HG02981 (cell line): ENCODE results near the gene PDE7B.
"Not testable (repeated sequence)": the region's sequence is repeated elsewhere in the genome, so short reads cannot be mapped to it uniquely, and the experiment has no call there.

ENCODE experiments used
- ATAC-seq: cut with Tn5 transposase; IDR thresholded peaks from one replicate; pipeline ENCODE4 v1.9.1; 2021; ENCODE audit warnings: mild to moderate bottlenecking, moderate library complexity; ENCODE audit not compliant: unreplicated experiment

The PDE7B gene

DNA sequence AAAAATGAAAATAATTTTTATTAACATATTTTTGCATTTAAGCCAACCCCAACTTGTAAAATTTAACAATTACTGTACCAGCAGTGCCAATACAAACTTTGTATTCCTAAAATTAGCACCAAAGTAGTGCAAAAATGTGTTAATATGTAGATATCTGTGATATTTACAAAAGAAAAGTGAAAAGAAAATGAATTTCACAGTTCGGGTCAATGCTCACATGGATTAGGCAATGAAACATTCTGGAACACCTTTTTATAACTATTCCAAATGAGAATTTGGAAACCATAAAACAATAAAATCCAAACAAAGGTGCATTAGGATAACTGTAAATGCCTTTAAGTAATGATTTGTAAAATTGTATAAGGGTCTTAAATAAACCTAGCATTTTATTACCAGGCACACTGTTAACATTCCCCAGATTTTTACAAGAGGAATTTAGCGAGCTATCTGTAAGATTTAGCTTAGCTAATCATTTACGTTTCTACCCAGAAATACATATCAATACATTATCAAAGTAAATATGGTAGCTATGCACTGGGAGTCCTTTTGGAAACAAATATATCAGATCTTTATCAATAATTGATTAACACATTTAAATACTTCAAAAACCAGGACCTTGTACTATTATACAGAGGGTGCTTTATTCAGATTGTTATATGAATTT lies 286.4 kb downstream of the PDE7B start:
- ATAC-seq = no peak

- not testable (repeated sequence) for ATAC-seq
Measured at GRCh38 chr6:136139111-136139510, 287.6 kb downstream of the PDE7B start.

DNA sequence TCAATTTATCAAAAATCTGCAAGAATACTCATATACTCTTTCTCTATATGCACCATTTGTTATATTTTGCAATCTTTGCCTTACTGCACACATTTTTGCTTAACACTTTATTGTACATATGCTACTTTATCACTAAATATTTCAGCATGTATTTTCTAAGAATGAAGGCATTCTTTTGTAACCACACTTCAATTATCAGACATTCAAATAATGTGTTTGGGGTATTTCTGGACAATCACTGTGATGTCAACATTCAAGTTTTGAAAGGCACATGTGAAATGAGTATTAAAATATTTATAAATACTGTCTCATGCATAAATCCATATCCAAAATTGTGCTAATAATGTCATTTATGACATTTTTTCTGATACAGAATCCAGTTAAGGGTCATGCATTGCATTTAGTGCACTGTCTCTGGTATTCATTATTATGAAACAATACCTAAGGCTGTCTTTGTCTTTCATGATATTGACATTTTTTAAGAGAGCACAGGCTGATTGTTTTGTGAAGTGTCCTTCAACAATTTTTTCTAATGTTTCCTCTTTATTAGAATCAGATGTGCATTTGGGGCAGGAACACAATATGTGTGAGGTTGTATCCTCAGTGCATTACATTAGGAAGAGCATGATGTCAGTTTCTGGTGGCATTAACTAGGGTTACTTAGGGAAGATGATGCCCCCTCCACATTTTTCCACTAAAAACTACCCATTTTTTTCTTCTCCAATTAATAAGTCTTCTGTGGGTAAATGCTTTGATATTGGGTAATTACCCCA lies 292.9 kb downstream of the PDE7B start:
- no peak for ATAC-seq

DNA sequence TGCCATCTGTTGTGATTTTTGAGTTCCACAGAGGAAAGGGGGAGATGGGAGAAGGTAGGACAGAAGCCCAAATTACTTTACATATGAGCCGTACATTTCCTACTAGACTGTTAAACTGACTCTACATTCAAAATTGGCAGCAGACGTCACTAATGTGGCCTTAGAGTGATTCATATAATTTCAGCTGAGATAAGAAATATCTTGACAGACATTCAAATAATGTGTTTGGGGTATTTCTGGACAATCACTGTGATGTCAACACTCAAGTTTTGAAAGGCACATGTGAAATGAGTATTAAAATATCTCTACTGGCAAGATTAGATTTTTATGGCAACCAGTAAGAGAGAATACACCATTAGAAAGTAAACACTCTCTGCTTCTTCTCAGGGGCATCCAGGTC lies 294.6 kb downstream of the PDE7B start:
- no peak for ATAC-seq

DNA sequence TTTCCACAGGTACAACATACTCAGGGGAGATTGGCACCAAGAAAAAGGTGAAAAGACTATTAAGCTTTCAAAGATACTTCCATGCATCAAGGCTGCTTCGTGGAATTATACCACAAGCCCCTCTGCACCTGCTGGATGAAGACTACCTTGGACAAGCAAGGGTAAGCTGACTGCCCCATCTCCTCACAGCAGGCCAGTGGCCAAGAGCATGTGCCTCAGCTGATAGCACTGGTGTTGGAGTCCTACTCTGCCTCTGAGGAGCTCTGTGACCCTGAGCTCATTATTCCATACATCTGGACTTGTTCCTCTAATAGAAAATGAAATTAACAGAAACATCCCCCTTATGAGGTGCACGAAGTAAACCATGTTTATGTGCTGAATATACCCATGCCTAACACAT lies 295.8 kb downstream of the PDE7B start:
- no peak for ATAC-seq

DNA sequence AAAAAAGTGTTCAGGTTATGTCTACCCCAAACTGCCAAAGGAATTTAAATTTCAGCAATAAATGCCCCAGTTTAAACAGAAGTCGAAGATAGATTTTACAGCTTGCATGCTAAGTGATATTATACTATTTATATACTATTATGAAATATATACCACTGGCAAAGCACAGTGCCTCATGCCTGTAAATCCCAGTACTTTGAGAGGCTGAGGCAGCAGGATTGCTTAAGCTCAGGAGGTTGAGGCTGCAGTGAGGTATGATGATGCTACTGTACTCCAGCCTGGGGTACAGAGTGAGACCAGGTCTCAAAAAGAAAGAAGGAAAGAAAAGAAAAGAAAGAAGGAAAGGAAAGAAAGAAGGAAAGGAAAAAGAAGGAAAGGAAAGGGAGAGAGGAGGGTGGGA lies 296.6 kb downstream of the PDE7B start:
- no peak for ATAC-seq

DNA sequence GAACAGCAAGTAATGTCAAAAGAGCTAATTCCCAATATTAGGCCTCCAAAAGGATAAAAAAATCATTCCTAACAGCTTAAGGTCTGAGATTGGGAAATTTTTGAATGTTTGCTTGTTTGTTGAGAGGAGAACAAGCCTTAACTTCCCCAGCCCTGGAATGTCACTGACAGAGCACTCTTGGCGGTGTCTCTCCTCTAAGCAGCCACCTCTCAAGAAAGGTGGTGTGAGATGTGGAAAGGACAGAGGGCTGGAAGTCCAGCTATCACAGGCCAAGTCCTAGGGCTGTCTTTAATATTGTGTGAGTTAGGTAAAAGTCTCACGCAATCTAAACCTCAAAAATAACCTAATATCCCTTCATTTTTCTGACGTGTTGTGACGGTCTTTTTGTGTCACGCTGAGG lies 297.0 kb downstream of the PDE7B start:
- no peak for ATAC-seq

DNA sequence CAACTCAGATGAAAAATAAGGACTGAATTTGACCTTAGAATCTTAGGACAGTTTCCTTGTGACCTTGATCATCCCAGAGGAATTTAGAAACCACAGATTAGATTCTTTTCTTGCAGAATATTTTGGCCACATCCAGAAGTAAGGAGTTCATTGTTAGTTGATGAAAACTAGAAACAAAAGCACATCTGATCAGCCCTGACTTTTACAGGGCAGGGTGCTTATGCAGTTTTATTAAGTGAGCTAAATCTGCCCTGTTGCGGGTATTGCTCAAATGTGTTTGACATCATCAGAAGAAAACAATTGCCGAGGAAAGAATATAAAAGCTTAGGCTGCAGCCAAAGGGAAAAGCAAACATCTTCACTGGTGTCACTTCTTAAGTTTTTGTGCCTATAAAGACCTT lies 297.8 kb downstream of the PDE7B start:
- ATAC-seq = no peak

GRCh38 chr6:136150961-136151360 lies 299.5 kb downstream of the PDE7B start:
- ATAC-seq = no peak

DNA sequence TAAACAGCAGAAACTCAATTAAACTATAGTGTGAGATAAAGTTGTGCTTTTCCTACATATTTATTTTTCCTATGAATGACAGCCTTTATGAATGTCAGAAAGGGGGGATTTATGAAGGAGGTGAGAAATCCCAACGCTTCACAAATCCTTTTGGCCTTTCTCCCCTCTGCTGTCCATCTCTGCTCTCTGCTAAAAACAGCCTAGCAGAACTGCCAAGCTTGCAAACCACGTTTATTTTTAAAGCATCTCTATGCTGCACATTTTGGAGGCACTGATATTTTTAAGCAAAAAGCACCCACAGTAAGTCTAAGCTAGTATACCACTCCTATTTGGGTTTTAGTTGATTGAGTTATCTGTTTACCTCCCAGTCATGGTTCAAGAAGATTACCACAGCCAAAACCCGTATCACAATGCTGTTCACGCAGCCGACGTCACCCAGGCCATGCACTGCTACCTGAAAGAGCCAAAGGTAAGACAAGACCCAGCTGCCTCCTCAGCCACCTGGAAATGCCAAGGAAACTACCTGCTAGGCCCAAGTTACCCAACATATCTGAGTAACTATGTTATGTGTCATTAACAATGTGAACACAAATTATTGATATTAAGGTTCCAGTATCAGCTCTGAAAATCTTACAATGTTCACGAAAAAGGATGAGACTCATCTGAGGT lies 302.3 kb downstream of the PDE7B start:
- no peak for ATAC-seq

DNA sequence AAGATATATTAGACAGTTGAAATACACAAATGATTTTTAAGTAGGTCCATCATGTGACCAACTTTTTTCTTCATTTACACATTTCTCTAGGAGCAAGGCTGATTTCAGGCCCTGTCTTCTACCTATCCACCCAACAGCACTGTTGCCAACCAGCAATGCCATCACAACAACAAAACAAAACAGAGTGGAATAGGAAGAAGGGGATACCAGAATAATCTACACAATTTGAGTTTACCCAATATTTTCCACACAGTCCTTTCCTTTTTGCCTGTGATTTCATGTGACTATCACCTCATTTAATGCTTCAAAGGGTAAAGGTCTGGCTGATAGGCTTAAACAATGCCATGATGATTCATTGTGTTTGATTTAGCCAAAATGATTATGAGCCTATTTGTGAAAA lies 303.7 kb downstream of the PDE7B start:
- ATAC-seq = no peak

GRCh38 chr6:136157743-136158142 lies 306.2 kb downstream of the PDE7B start:
- ATAC-seq = no peak

DNA sequence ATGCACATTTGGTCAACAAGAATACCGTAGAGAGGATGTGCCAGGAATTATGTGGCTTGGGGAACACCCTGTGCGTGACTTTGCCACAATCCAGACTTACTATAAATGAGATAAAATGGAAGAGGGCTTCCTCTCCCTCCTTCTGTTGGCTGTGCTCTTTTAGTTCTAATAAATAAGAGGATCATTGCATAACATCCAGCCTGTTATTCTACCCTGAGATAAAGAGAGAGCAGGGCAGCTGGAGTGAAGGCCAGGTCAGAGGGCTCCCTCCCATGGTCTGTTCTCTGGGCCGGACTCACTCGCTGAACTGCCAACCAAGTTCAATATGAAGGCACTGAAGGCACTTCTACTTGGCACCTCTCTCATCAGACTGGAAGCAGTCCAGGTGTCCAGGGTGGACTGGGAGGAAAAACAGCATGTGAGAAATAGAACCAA lies 306.9 kb downstream of the PDE7B start:
- ATAC-seq = no peak

DNA sequence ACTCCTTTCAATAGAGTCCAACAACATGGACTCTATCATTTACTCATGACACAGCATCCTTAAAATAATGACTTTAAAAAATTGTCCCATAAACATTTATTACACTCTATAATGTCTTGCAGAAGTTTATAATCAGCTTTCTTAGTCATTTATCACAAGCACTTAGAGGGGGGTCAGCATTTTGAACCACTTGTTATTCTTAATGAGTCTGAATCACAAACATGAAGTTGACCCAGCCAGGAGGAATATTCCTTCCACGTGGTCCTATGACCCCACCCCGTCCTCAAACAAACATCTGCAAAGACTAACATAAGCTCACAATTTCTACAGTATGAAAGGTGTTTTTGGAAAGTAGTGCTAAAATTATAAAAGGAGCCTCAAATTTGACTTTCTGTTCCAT lies 307.5 kb downstream of the PDE7B start:
- ATAC-seq = no peak

GRCh38 chr6:136160250-136160649 lies 308.7 kb downstream of the PDE7B start:
- no peak for ATAC-seq

- no peak for ATAC-seq
Measured at GRCh38 chr6:136161950-136162349, 310.4 kb downstream of the PDE7B start.

DNA sequence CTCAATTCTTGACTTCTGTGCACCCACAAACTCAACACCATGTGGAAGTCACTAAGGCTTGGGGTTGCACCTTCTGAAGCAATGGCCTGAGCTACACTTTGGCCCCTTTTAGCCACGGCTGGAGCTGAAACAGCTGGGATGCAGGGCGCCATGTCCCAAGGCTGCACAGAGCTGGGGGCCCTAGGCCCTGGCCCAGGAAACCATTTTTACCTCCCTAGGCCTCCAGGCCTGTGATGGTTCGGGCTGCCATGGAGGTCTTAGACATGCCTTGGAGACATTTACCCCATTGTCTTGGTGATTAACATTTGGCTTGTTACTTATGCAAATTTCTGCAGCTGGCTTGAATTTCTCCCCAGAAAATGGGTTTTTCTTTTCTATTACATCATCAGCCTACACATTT lies 311.8 kb downstream of the PDE7B start:
- no peak for ATAC-seq

- no peak for ATAC-seq
Measured at GRCh38 chr6:136166815-136167214, 315.3 kb downstream of the PDE7B start.

DNA sequence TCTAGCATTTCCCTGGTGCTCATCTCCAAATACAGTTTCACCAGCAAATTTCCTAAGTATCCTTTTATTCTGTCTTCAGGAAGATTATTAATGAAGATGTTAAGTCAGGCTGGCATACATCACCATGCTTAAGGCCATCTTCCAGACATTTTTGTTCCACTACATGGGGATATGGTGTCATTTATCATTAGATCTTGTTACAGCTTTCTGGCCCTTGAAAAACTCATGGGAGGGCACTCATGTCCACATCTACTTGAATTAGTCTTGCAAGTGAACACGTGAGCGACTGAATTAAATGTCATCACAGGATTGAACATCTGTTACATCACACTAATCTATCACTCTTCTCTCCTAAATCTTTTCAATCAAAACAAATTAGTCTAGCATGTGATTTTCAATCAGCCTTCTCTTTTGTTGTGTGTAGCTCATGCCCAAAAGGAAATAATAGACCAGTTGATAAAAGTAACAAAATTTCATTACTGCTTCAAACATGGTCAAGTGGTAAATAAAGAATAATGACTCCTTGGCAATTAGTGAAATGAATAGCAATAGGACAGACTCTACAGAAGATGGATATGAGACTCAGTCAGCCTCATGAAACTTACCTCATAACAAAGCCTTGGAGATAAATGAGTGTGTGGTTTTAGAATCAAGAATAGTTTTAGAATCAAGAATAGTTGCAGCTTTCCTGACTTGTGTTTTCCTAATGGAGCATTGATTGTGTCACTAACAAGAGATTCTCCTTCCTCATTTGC lies 318.1 kb downstream of the PDE7B start:
- ATAC-seq = no peak

- no peak for ATAC-seq
Measured at GRCh38 chr6:136171231-136171630, 319.7 kb downstream of the PDE7B start.
